ENCODE measurements around the gene FOXI1. TPM values are rescaled to one million over a fixed set of nuclear protein-coding genes. Genes with fewer than 3 reads are reported as not detected.

The FOXI1 gene
- total and polyA plus RNA-seq, 2 donors (not counting 3 experiments of a cell fraction or from before 2014, with no cell fraction given): not detected

DNA sequence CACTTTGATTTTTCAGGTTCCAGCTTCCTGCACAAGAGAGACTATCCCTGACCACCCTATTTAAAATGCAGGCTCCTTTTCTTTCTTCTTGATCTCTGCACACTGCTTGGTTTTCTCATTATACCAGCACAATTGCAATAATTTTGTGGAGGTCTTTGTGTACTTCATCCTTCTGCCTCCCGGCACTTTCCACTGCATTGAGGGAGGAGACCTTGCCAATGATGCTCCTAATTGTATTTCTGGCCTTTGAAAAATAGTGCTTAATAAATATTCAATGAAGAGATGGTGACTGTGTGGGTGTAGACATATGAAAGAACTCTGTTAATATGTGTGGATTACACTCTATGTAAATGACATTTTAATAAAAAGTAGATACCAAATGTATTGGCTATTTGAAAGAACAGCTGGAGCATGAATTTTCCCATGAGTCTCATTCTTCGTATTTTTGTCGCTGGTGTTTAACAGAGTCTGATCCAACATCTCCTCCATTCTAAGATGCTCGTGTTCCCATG, 42.1 kb downstream of the FOXI1 start:
- Histone ChIP-seq H3K36me3 (ENCODE audit: control insufficient read depth in 2 of 2, extremely low read depth in 1 of 2, insufficient read depth in 2 of 2, low read length in 2 of 2) (no peaks in the 10 kb centered on the region), H3K9ac (replicated peaks; ENCODE audit: extremely low read depth, insufficient read depth, low read length) (no peak overlapping the region), H3K79me2 (ENCODE audit: control insufficient read depth, insufficient read depth, low read length) (no peaks in the 10 kb centered on the region), H3K9me3 (replicated peaks; ENCODE audit: control insufficient read depth, insufficient read depth, low read length) (no peaks in the 10 kb centered on the region), H3K27ac (ENCODE audit: insufficient read depth, low read depth, low read length) (no peak overlapping the region), H2AFZ (ENCODE audit: low read depth, low read length) (no peak overlapping the region), H4K20me1 (replicated peaks; ENCODE audit: control insufficient read depth, extremely low read depth, insufficient read depth, low read length) (no peaks in the 10 kb centered on the region), H3K4me2 (ENCODE audit: insufficient read depth, low read length) (no peak overlapping the region), H3K9me1 (replicated peaks; ENCODE audit: control insufficient read depth, extremely low read depth, insufficient read depth, low read length) (no peaks in the 10 kb centered on the region), H3K27me3 (ENCODE audit: control insufficient read depth in 2 of 2, insufficient read depth in 2 of 2, low read length in 2 of 2) (no peaks in the 10 kb centered on the region), H3K4me3 (replicated peaks in 1 of 3; ENCODE audit: insufficient read depth in 1 of 3, low read depth in 1 of 3, low read length in 3 of 3) (no peak overlapping the region), H3K4me1 (ENCODE audit: control insufficient read depth, extremely low read depth, insufficient read depth, low read length) (peaks cover 17% of the 10 kb centered on the region)
- no TSS peak for BruUV-seq (replicated peaks)
- TF ChIP-seq EZH2 (IDR thresholded peaks at IDR 0.05; ENCODE audit: borderline replicate concordance, low read depth, low read length, severe bottlenecking) (no peak), JUN (IDR thresholded peaks at IDR 0.05; ENCODE audit: borderline replicate concordance, insufficient read depth, insufficient read length, low read depth) (no peak), POLR2A (IDR thresholded peaks at IDR 0.05; ENCODE audit: low read depth, low read length) (no peak), MYC (IDR thresholded peaks at IDR 0.05; ENCODE audit: low read depth, low read length) (no peak), GATA2 (IDR thresholded peaks at IDR 0.05; ENCODE audit: insufficient read depth, insufficient read length, low read depth, low read length) (no peak), POLR2AphosphoS5 (IDR thresholded peaks at IDR 0.05; ENCODE audit: insufficient read depth, low read depth, low read length) (no peak), FOS (IDR thresholded peaks at IDR 0.05; ENCODE audit: borderline replicate concordance, insufficient read depth, low read length) (no peak)
- TF ChIP-seq, protein P1, sequence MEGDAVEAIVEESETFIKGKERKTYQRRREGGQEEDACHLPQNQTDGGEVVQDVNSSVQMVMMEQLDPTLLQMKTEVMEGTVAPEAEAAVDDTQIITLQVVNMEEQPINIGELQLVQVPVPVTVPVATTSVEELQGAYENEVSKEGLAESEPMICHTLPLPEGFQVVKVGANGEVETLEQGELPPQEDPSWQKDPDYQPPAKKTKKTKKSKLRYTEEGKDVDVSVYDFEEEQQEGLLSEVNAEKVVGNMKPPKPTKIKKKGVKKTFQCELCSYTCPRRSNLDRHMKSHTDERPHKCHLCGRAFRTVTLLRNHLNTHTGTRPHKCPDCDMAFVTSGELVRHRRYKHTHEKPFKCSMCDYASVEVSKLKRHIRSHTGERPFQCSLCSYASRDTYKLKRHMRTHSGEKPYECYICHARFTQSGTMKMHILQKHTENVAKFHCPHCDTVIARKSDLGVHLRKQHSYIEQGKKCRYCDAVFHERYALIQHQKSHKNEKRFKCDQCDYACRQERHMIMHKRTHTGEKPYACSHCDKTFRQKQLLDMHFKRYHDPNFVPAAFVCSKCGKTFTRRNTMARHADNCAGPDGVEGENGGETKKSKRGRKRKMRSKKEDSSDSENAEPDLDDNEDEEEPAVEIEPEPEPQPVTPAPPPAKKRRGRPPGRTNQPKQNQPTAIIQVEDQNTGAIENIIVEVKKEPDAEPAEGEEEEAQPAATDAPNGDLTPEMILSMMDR (IDR thresholded peaks at IDR 0.05; ENCODE audit: extremely low read depth in 1 of 2, insufficient read depth in 1 of 2, low read depth in 1 of 2, low read length in 2 of 2): no peak
- POLR2A ChIA-PET: no interaction called here
- intact Hi-C loops (cut with micrococcal nuclease): no loop called here
- dilution Hi-C loops (cut with MboI; ENCODE audit: extremely low pct_ligation_motif_present, low sequenced_read_pairs): no loop called here
- DNase-seq (ENCODE audit: low read depth, low spot score) (no peak), FAIRE-seq (no peak)
- CTCF ChIA-PET: interaction anchor here (1.3 kb wide), 1 partner anchor 36 kb away, joined by 4 read pairs; no protein-coding TSS in a partner anchor
